ENCODE data around the gene ATP8A2.
"Not testable (repeated sequence)": the region's sequence is repeated elsewhere in the genome, so short reads cannot be mapped to it uniquely, and the experiment has no call there.

Gene ATP8A2

GRCh38 chr13:25538276-25538675 lies 166.5 kb downstream of the ATP8A2 start:
- H3K4me3 ChIP-seq (ENCODE audit: low read depth, low read length) = no peak overlapping the region
- in situ Hi-C loops (cut with HindIII; ENCODE audit: low sequenced_read_pairs) = no loop called here
- TF ChIP-seq CTCF (IDR thresholded peaks at IDR 0.05; ENCODE audit: low read depth, low read length) = no peak
- no peak for DNase-seq (ENCODE audit: low read depth, low spot score)

GRCh38 chr13:25541434-25542123 lies 169.8 kb downstream of the ATP8A2 start:
- TF ChIP-seq CTCF (IDR thresholded peaks at IDR 0.05; ENCODE audit: low read depth, low read length) = no peak
- no peak for DNase-seq (ENCODE audit: low read depth, low spot score)
- H3K4me3 ChIP-seq (ENCODE audit: low read depth, low read length) = no peak overlapping the region
- in situ Hi-C loops (cut with HindIII; ENCODE audit: low sequenced_read_pairs) = no loop called here

DNA sequence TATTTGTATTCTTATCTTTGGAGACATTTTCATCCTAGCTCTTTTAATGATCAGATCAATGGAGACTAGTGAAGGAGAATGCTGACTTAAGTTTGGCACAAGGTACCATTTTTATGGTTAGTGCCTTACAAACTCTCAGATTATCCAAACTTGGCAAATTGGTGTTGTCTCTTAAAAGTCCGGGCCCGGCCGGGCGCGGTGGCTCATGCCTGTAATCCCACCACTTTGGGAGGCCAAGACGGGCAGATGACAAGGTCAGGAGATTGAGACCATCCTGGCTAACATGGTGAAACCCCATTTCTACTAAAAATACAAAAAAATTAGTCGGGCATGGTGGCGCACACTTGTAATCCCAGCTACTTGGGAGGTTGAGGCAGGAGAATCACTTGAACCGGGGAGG lies 177.2 kb downstream of the ATP8A2 start:
- H3K4me3 ChIP-seq (ENCODE audit: low read depth, low read length); in situ Hi-C loops (cut with HindIII; ENCODE audit: low sequenced_read_pairs); DNase-seq (ENCODE audit: low read depth, low spot score): not testable (repeated sequence)

DNA sequence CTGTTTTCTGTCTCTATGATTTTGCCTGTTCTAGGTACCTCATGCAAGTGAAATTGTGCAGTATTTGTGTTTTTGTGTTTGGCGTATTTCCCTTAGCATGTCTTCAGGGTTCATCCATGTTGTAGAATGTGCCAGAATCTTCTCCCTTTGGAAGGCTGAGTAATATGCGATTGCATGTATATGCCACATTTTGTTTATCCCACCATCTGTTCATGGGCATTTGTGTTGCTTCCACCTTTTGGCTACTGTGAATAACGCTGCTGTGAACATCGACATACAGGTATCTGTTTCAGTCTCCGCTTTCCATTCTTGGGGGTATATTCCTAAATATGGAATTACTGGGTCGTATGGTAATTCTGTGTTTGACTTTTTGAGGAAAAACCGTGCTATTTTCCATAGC lies 190.0 kb downstream of the ATP8A2 start:
- in situ Hi-C loops (cut with HindIII; ENCODE audit: low sequenced_read_pairs) = no loop called here
- TF ChIP-seq CTCF (IDR thresholded peaks at IDR 0.05; ENCODE audit: low read depth, low read length) = no peak
- no peak overlapping the region for H3K4me3 ChIP-seq (ENCODE audit: low read depth, low read length)
- no peak for DNase-seq (ENCODE audit: low read depth, low spot score)

DNA sequence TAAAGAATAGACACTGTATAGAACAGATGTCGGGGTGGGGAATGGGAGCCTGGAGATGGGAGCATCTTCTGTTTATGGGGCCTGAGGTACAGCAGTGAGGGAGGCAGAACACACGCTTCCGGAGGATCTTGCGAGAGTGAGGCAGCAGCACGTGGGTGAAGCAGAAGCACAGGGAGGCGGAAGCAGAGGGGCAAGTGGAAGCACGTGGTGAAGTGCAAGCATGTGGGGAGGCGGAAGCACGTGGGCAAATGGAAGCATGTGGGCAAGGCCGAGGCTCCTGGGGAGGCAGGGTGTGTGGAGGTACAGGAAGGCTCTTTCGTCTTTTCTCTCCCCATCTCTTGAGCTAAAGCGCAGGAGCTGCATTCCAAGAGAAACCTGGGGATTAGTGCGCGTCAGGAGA lies 198.4 kb downstream of the ATP8A2 start:
- no peak for TF ChIP-seq CTCF (IDR thresholded peaks at IDR 0.05; ENCODE audit: low read depth, low read length)
- in situ Hi-C loops (cut with HindIII; ENCODE audit: low sequenced_read_pairs) = no loop called here
- no peak overlapping the region for H3K4me3 ChIP-seq (ENCODE audit: low read depth, low read length)
- no peak for DNase-seq (ENCODE audit: low read depth, low spot score)

DNA sequence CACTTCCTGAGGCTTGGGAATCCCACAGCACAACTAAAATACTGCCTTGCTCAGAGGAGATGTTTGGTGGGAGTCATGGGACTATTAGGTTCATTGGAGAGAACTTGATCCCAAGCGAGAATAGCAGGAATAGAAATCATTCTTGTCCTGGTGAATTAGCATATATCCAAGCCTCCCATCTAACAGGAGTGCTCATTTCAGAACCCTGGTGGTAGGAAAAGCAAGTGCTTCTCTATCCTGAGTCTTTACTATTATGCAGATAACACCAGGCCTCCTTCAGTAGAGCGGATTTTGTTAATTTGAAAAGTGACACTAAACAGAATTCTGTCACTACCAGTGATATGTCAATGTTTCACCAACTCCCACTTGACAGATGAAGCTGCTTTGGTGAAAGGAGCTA lies 199.5 kb downstream of the ATP8A2 start:
- no peak for DNase-seq (ENCODE audit: low read depth, low spot score)
- in situ Hi-C loops (cut with HindIII; ENCODE audit: low sequenced_read_pairs) = no loop called here
- H3K4me3 ChIP-seq (ENCODE audit: low read depth, low read length) = no peak overlapping the region
- TF ChIP-seq CTCF (IDR thresholded peaks at IDR 0.05; ENCODE audit: low read depth, low read length) = peak; percentile 3

- in situ Hi-C loops (cut with HindIII; ENCODE audit: low sequenced_read_pairs); H3K4me3 ChIP-seq (ENCODE audit: low read depth, low read length); DNase-seq (ENCODE audit: low read depth, low spot score): not testable (repeated sequence)
These were observed 200.4 kb downstream of the ATP8A2 start for GRCh38 chr13:25572171-25572570.
